Erythroblast (primary cell): ENCODE results near the gene BAX.

Experiments used
- GATA1 ChIP-seq: IDR thresholded peaks from 2 replicates; pipeline ENCODE4 v1.6.1; 2011; ENCODE audit warnings: low read depth, mild to moderate bottlenecking, control low read depth, low read length, moderate library complexity
- POLR2A ChIP-seq: IDR thresholded peaks from 2 replicates; pipeline ENCODE4 v1.6.1; 2011; ENCODE audit warnings: mild to moderate bottlenecking, low read length

- TF ChIP-seq POLR2A (no peak), GATA1 (no peak)
Measured at GRCh38 chr19:48977061-48977460, 22.4 kb downstream of the BAX start.
